GM23248 (cell line): ENCODE data around the gene CLDN19.

Experiments used
- EZH2 ChIP-seq: fragments of 200-600 bp; sonication (generic); IDR thresholded peaks from 2 replicates; pipeline ENCODE4 v1.6.1; 2018; ENCODE audit warnings: antibody characterized with exemption, mild to moderate bottlenecking; ENCODE audit not compliant: insufficient read depth, poor library complexity, severe bottlenecking
- EZH2phosphoT487 ChIP-seq: fragments of 200-600 bp; sonication (generic); IDR thresholded peaks from 2 replicates; pipeline ENCODE4 v1.6.1; 2018; ENCODE audit warnings: antibody characterized with exemption, moderate library complexity, mild to moderate bottlenecking, low read depth; ENCODE audit not compliant: insufficient read depth

- TF ChIP-seq EZH2phosphoT487: no peak
- no peak for TF ChIP-seq EZH2
Observed at GRCh38 chr1:42753070-42753469, 13.0 kb upstream of the CLDN19 start.
